IMR-90 (cell line): ENCODE measurements around the gene ZNF366.

Source experiments
- CHD1 ChIP-seq: IDR thresholded peaks from 2 replicates; pipeline ENCODE4 v1.6.1; 2012; ENCODE audit warnings: low read depth, low read length, improper control_type of control experiment
- FOS ChIP-seq: fragments of 150-350 bp; IDR thresholded peaks from 2 replicates; pipeline ENCODE4 v1.6.1; 2016; ENCODE audit warnings: low read depth, low read length
- MAFK ChIP-seq: IDR thresholded peaks from 2 replicates; pipeline ENCODE4 v1.6.1; 2012; ENCODE audit warnings: low read depth, low read length, improper control_type of control experiment
- MXI1 ChIP-seq: IDR thresholded peaks from 2 replicates; pipeline ENCODE4 v1.6.1; 2012; ENCODE audit warnings: low read depth, mild to moderate bottlenecking, low read length, moderate library complexity, borderline replicate concordance
- POLR2A ChIP-seq: IDR thresholded peaks from 2 replicates; pipeline ENCODE4 v1.6.1; 2012; ENCODE audit warnings: mild to moderate bottlenecking, low read depth, low read length
- RAD21 ChIP-seq: IDR thresholded peaks from 2 replicates; pipeline ENCODE4 v1.6.1; 2012; ENCODE audit warnings: low read length, improper control_type of control experiment
- RFX5 ChIP-seq: IDR thresholded peaks from 2 replicates; pipeline ENCODE4 v1.8.0; 2012; ENCODE audit warnings: low read depth, mild to moderate bottlenecking, low read length, moderate library complexity
- SMC3 ChIP-seq: fragments of 150-350 bp; IDR thresholded peaks from 2 replicates; pipeline ENCODE4 v1.6.1; 2016; ENCODE audit warnings: low read depth, mild to moderate bottlenecking, antibody characterized with exemption, low read length, moderate library complexity
- TF ChIP-seq, protein P1 (sequence below): conservative IDR thresholded peaks from 2 replicates; pipeline ENCODE4 v1.5.1; 2012; ENCODE audit warnings: mild to moderate bottlenecking, low read depth, low read length, improper control_type of control experiment
- TF ChIP-seq, protein P2 (sequence below): fragments of 150-350 bp; IDR thresholded peaks from 2 replicates; pipeline ENCODE4 v1.6.1; 2016; ENCODE audit warnings: low read depth, mild to moderate bottlenecking, low read length, moderate library complexity, borderline replicate concordance

DNA sequence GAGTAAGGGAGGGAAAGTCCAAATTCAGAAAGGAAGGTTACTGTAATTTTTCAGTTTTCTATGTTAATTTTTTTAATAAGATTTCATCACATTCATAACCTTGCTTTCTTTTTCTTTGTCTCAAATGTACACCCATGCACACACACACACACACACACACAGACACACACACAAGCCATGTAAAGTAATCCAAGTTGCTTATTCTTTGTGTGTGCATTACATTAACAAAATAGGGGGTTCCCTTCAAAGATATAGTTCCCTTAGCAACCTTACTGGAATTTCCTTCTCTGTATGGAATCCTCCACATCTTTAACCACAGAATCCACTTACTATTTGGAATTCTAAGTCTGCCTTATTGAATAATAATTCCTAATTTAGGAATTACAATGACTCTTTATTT is 32.7 kb downstream of the ZNF366 start:
- TF ChIP-seq, protein P1, sequence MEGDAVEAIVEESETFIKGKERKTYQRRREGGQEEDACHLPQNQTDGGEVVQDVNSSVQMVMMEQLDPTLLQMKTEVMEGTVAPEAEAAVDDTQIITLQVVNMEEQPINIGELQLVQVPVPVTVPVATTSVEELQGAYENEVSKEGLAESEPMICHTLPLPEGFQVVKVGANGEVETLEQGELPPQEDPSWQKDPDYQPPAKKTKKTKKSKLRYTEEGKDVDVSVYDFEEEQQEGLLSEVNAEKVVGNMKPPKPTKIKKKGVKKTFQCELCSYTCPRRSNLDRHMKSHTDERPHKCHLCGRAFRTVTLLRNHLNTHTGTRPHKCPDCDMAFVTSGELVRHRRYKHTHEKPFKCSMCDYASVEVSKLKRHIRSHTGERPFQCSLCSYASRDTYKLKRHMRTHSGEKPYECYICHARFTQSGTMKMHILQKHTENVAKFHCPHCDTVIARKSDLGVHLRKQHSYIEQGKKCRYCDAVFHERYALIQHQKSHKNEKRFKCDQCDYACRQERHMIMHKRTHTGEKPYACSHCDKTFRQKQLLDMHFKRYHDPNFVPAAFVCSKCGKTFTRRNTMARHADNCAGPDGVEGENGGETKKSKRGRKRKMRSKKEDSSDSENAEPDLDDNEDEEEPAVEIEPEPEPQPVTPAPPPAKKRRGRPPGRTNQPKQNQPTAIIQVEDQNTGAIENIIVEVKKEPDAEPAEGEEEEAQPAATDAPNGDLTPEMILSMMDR: no peak
- TF ChIP-seq RFX5: no peak
- no peak for TF ChIP-seq FOS
- no peak for TF ChIP-seq CHD1
- TF ChIP-seq SMC3: no peak
- no peak for TF ChIP-seq POLR2A
- TF ChIP-seq RAD21: no peak
- TF ChIP-seq, protein P2, sequence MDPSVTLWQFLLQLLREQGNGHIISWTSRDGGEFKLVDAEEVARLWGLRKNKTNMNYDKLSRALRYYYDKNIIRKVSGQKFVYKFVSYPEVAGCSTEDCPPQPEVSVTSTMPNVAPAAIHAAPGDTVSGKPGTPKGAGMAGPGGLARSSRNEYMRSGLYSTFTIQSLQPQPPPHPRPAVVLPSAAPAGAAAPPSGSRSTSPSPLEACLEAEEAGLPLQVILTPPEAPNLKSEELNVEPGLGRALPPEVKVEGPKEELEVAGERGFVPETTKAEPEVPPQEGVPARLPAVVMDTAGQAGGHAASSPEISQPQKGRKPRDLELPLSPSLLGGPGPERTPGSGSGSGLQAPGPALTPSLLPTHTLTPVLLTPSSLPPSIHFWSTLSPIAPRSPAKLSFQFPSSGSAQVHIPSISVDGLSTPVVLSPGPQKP: no peak
- no peak for TF ChIP-seq MAFK
- TF ChIP-seq MXI1: no peak
